ENCODE results near the gene ASTN2.

DNA sequence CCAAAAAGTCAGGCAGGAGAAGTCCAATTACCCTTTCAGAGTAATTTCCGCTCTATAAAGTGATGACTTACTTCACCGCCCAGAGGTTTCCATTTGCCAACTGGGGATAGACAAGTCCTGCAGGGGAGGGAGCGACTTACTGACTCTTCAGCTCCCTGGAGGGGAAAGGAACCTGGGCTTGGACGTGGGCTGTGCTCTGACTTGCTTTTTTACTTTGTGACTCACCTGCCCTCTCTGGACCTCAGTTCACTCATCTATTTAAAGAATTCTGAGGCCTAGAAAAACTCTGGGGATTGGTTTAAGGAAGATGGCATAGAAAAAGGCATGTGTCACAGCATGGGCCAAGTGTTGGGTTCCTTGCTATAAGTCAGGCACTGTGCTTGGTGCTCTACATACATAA is 908.2 kb downstream of the ASTN2 start:
- no peak for TF ChIP-seq POLR2A (IDR thresholded peaks at IDR 0.05)
- TF ChIP-seq, protein P1, sequence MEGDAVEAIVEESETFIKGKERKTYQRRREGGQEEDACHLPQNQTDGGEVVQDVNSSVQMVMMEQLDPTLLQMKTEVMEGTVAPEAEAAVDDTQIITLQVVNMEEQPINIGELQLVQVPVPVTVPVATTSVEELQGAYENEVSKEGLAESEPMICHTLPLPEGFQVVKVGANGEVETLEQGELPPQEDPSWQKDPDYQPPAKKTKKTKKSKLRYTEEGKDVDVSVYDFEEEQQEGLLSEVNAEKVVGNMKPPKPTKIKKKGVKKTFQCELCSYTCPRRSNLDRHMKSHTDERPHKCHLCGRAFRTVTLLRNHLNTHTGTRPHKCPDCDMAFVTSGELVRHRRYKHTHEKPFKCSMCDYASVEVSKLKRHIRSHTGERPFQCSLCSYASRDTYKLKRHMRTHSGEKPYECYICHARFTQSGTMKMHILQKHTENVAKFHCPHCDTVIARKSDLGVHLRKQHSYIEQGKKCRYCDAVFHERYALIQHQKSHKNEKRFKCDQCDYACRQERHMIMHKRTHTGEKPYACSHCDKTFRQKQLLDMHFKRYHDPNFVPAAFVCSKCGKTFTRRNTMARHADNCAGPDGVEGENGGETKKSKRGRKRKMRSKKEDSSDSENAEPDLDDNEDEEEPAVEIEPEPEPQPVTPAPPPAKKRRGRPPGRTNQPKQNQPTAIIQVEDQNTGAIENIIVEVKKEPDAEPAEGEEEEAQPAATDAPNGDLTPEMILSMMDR (IDR thresholded peaks at IDR 0.05): no peak

Measured in prostate gland (tissue), 2 donors.